Fibroblast of lung (primary cell): ENCODE data around the gene ZNF823. TPM values are rescaled to one million over a fixed set of nuclear protein-coding genes. Genes with fewer than 3 reads are reported as not detected.
A peak's percentile ranks its signal among the peaks of the same experiment; 100 is the strongest.

ENCODE experiments used
- DNase-seq, 2 donors: peaks; one replicate each; pipeline versions ENCODE4 v3.0.0 to v3.0.0-alpha.2; 2010; ENCODE audit warnings: low read depth in 2 of 2
- H2AFZ ChIP-seq: 2 replicates; pipeline ENCODE4 v1.5.1; 2012; ENCODE audit warnings: low read length, control low read depth, inconsistent platforms
- H3K27ac ChIP-seq: 2 replicates; pipeline ENCODE4 v1.5.1; 2011; ENCODE audit warnings: low read length, control low read depth; ENCODE audit not compliant: insufficient read depth
- H3K27me3 ChIP-seq: 2 replicates; pipeline ENCODE4 v1.5.1; 2011; ENCODE audit warnings: mild to moderate bottlenecking, low read length; ENCODE audit not compliant: control insufficient read depth, insufficient read depth
- H3K36me3 ChIP-seq: 2 replicates; pipeline ENCODE4 v1.5.1; 2011; ENCODE audit warnings: low read length; ENCODE audit not compliant: control insufficient read depth, insufficient read depth
- H3K4me1 ChIP-seq: 2 replicates; pipeline ENCODE4 v1.5.1; 2011; ENCODE audit warnings: low read length; ENCODE audit not compliant: control insufficient read depth, insufficient read depth; ENCODE audit errors: extremely low read depth
- H3K4me2 ChIP-seq: 2 replicates; pipeline ENCODE4 v1.5.1; 2011; ENCODE audit warnings: low read length, control low read depth; ENCODE audit not compliant: insufficient read depth; ENCODE audit errors: extremely low read depth
- H3K4me3 ChIP-seq, 4 experiments: fragments of 200-600 bp in 1 of 4; sonication (generic) in 1 of 4; replicated peaks in 1 of 4; 2 replicates each; pipeline ENCODE4 v1.5.1; 2011 to 2016; ENCODE audit warnings: low read length in 4 of 4, low read depth in 3 of 4, mild to moderate bottlenecking in 3 of 4, control low read depth in 2 of 4, inconsistent platforms in 1 of 4, mixed read lengths in 1 of 4; ENCODE audit not compliant: insufficient read depth in 1 of 4; ENCODE audit errors: control extremely low read depth in 1 of 4
- H3K79me2 ChIP-seq: 2 replicates; pipeline ENCODE4 v1.5.1; 2012; ENCODE audit warnings: mild to moderate bottlenecking, low read length, inconsistent platforms; ENCODE audit not compliant: control insufficient read depth, insufficient read depth
- H3K9ac ChIP-seq: 2 replicates; pipeline ENCODE4 v1.5.1; 2011; ENCODE audit warnings: mild to moderate bottlenecking, low read length, control low read depth; ENCODE audit not compliant: insufficient read depth
- H3K9me3 ChIP-seq: 2 replicates; pipeline ENCODE4 v1.5.1; 2012; ENCODE audit warnings: low read depth, low read length; ENCODE audit not compliant: control insufficient read depth, insufficient read depth
- H4K20me1 ChIP-seq: 2 replicates; pipeline ENCODE4 v1.5.1; 2011; ENCODE audit warnings: low read length; ENCODE audit not compliant: control insufficient read depth, insufficient read depth; ENCODE audit errors: extremely low read depth
- EZH2 ChIP-seq: IDR thresholded peaks from 2 replicates; pipeline ENCODE4 v1.5.1; 2012; ENCODE audit warnings: low read length, control low read depth, mild to moderate bottlenecking; ENCODE audit errors: missing control alignments
- polyA plus RNA-seq, 2 donors: library from polyadenylated mRNA; depleted of rRNA in 1 of 2; stranded (reverse) in 1 of 2; unstranded in 1 of 2; fragments of >200 nt; gene quantifications; 2 replicates each; pipeline ENCODE4 v1.2.1, GENCODE V29; 2011 to 2012; ENCODE audit warnings: missing spikeins in 1 of 2
- total RNA-seq: library from RNA; depleted of rRNA; stranded (reverse); fragments of >200 nt; gene quantifications from 2 replicates; pipeline ENCODE4 v1.2.1, GENCODE V29; 2014
- TF ChIP-seq, protein P1 (sequence below), 2 donors: IDR thresholded peaks in 1 of 2; conservative IDR thresholded peaks in 1 of 2; 1 replicate in 1 of 2; 2 replicates in 1 of 2; pipeline ENCODE4 v1.5.1; 2011 to 2012; ENCODE audit warnings: low read length in 2 of 2, control low read depth in 1 of 2, inconsistent platforms in 1 of 2, low read depth in 1 of 2, mild to moderate bottlenecking in 1 of 2

Gene ZNF823
- total and polyA plus RNA-seq, 2 donors (not counting 1 experiment from before 2014, with no cell fraction given) = 3.4 to 5.3 TPM

DNA sequence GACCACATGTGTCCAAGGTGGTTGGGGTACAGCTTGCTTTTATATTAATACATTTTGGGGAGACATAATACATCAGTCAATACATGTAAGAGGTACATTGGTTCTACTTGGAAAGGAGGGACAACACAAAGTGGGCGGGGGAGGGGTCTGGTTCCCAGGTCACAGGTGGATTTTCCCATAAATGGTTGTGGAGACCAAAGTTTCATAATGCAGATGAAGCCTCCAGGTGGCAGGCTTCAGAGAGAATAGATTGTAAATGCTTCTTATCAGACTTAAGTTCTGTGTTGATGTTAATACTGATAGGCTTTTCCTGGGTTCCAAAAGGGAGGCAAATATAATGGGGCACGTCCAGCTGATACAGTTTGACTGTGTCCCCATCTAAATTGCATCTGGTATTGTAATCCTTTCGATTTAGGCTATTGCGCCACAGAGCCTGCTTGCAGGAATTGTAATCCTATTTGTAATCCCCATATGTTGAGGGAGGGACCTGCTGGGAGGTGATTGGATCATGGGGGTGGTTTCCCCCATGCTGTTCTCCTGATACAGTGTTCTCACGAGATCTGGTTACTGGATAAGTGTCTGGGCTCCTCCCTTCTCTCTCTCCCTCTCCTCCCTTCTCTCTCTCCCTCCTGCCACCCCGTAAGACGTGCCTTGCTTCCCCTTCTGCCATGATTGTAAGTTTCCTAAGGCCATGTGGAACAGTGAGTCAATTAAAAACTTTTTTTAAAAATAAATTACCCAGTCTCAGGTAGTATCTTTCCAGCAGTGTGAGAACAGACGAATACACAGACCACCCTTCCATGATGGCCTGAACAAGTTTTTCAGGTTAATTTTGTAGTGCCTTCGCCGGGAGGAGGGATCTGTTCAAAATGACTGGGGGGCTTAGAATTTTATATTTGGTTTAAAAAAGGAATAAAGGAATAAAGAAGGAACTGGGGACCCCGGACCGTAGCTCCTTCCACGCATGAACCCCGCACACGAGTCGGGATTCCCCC lies 44.9 kb downstream of the ZNF823 start:
- Histone ChIP-seq H3K27ac (peak overlapping the region; percentile 23), H3K79me2 (no peaks in the 10 kb centered on the region), H3K36me3 (no peaks in the 10 kb centered on the region), H3K4me2 (peak overlapping the region; percentile 77), H3K9ac (peak overlapping the region; percentile 63), H4K20me1 (no peaks in the 10 kb centered on the region), H3K9me3 (no peaks in the 10 kb centered on the region), H2AFZ (peak overlapping the region; percentile 5), H3K4me3 (peak overlapping the region; percentile 68 to 88 (median 72)), H3K27me3 (no peaks in the 10 kb centered on the region), H3K4me1 (no peaks in the 10 kb centered on the region)
- TF ChIP-seq EZH2 = no peak
- TF ChIP-seq, protein P1, sequence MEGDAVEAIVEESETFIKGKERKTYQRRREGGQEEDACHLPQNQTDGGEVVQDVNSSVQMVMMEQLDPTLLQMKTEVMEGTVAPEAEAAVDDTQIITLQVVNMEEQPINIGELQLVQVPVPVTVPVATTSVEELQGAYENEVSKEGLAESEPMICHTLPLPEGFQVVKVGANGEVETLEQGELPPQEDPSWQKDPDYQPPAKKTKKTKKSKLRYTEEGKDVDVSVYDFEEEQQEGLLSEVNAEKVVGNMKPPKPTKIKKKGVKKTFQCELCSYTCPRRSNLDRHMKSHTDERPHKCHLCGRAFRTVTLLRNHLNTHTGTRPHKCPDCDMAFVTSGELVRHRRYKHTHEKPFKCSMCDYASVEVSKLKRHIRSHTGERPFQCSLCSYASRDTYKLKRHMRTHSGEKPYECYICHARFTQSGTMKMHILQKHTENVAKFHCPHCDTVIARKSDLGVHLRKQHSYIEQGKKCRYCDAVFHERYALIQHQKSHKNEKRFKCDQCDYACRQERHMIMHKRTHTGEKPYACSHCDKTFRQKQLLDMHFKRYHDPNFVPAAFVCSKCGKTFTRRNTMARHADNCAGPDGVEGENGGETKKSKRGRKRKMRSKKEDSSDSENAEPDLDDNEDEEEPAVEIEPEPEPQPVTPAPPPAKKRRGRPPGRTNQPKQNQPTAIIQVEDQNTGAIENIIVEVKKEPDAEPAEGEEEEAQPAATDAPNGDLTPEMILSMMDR (conservative IDR thresholded peaks at IDR 0.05 in 1 of 2, IDR thresholded peaks at IDR 0.05 in 1 of 2; ENCODE audit: low read depth in 1 of 2, low read length in 2 of 2) = no peak
- peak; percentile 45 to 83 for DNase-seq

DNA sequence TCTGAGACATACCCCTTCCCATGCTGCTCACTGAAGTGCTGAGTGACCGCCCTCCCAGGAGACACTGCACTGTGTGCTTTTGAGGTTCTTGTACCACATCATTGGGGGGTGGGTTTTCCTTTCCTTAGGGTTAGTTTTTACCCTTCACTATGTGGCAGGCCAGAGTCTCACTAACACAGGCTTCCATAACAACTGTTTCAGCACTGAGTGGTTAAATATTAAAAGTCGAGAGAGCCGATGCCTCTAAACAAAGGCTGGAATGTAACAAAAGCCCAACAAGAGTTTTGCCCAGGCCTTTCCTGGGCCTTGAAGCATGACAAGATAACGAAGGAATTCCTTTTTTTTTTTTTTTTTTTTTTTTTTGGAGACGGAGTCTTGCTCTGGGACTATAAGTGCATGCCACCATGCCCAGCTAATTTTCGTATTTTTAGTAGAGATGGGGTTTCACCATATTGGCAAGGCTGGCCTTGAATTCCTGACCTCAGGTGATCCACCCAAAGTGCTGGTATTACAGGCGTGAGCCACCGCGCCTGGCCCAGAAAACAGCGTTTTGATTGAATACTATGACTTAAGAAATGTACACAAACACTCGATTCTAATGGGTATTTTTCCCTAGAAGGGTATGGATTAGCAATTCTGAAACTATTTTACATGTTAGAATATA lies 46.5 kb downstream of the ZNF823 start:
- no peak overlapping the region for H3K4me3 ChIP-seq
- H3K36me3 ChIP-seq = no peaks in the 10 kb centered on the region
- no peak overlapping the region for H3K9ac ChIP-seq
- no peaks in the 10 kb centered on the region for H3K4me1 ChIP-seq
- TF ChIP-seq EZH2 = no peak
- TF ChIP-seq, protein P1 (conservative IDR thresholded peaks at IDR 0.05 in 1 of 2, IDR thresholded peaks at IDR 0.05 in 1 of 2; ENCODE audit: low read depth in 1 of 2, low read length in 2 of 2) = no peak
- no peak overlapping the region for H3K27ac ChIP-seq
- no peaks in the 10 kb centered on the region for H3K27me3 ChIP-seq
- no peaks in the 10 kb centered on the region for H3K79me2 ChIP-seq
- DNase-seq = no peak
- H4K20me1 ChIP-seq = no peaks in the 10 kb centered on the region
- no peak overlapping the region for H2AFZ ChIP-seq
- H3K9me3 ChIP-seq = no peaks in the 10 kb centered on the region
- H3K4me2 ChIP-seq = no peak overlapping the region
